Activated T-cell treated with anti-CD3 and anti-CD28 coated beads, Interleukin-2, amount 50 U/mL, for 72 hours (primary cell): Measurements from ENCODE around the gene TSC22D1. TPM values are rescaled to one million over a fixed set of nuclear protein-coding genes. Genes with fewer than 3 reads are reported as not detected.
A peak's percentile ranks its signal among the peaks of the same experiment; 100 is the strongest.
"Not testable (repeated sequence)": the region's sequence is repeated elsewhere in the genome, so short reads cannot be mapped to it uniquely, and the experiment has no call there.

Experiments used
- ATAC-seq, 2 donors: fragments of 150-1000 bp; cut with Tn5 transposase; replicated peaks in 1 of 2; 2 replicates each; pipeline ENCODE4 v1.10.0; 2021; ENCODE audit warnings: moderate library complexity in 2 of 2, mild to moderate bottlenecking in 1 of 2
- DNase-seq, 2 donors: peaks; one replicate each; pipeline ENCODE4 v3.0.0; 2021 to 2022; ENCODE audit warnings: mixed read lengths in 1 of 2
- H3K27ac Mint-ChIP-seq: one replicate; pipeline ENCODE4 v1.8.0; 2022; ENCODE audit warnings: mild to moderate bottlenecking, moderate library complexity, mixed read lengths
- H3K27me3 Mint-ChIP-seq: one replicate; pipeline ENCODE4 v1.8.0; 2022; ENCODE audit warnings: low read depth, mixed read lengths
- H3K36me3 Mint-ChIP-seq, 2 donors: one replicate each; pipeline ENCODE4 v1.8.0; 2022; ENCODE audit warnings: mixed read lengths in 2 of 2, mild to moderate bottlenecking in 1 of 2; ENCODE audit not compliant: insufficient read depth in 2 of 2
- H3K4me1 Mint-ChIP-seq: one replicate; pipeline ENCODE4 v1.8.0; 2022; ENCODE audit warnings: low read depth, mixed read lengths
- H3K4me3 Mint-ChIP-seq, 2 donors: one replicate each; pipeline ENCODE4 v1.8.0; 2022; ENCODE audit warnings: mild to moderate bottlenecking in 2 of 2, mixed read lengths in 2 of 2, moderate library complexity in 2 of 2
- H3K9me3 Mint-ChIP-seq, 2 donors: one replicate each; pipeline ENCODE4 v1.8.0; 2022; ENCODE audit warnings: mixed read lengths in 2 of 2
- total RNA-seq, 2 donors: library from RNA; stranded (reverse); gene quantifications; one replicate each; pipeline ENCODE4 v1.2.3, GENCODE V29; 2022

The TSC22D1 gene
- total RNA-seq, 2 donors from 2014 or later, result 11.8 to 20.3 TPM

GRCh38 chr13:44514278-44514677 lies 61.9 kb downstream of the TSC22D1 start:
- DNase-seq (no peak), ATAC-seq (peak in 1 of 2 donors; percentile 32)
- H3K36me3 Mint-ChIP-seq, result no peaks in the 10 kb centered on the region
- no peak overlapping the region for H3K27ac Mint-ChIP-seq
- no peaks in the 10 kb centered on the region for H3K9me3 Mint-ChIP-seq
- H3K27me3 Mint-ChIP-seq, result no peaks in the 10 kb centered on the region
- no peak overlapping the region for H3K4me3 Mint-ChIP-seq
- peaks cover 13% of the 10 kb centered on the region for H3K4me1 Mint-ChIP-seq

- not testable (repeated sequence) for H3K36me3 Mint-ChIP-seq, H3K27ac Mint-ChIP-seq, H3K4me3 Mint-ChIP-seq
Measured at GRCh38 chr13:44509853-44510252, 66.3 kb downstream of the TSC22D1 start.

GRCh38 chr13:44508562-44509077 lies 67.5 kb downstream of the TSC22D1 start:
- Mint-ChIP-seq H3K27me3 (no peaks in the 10 kb centered on the region), H3K36me3 (no peaks in the 10 kb centered on the region), H3K27ac (no peak overlapping the region), H3K4me1 (peaks cover 4% of the 10 kb centered on the region), H3K4me3 (no peak overlapping the region), H3K9me3 (no peaks in the 10 kb centered on the region)
- DNase-seq (no peak), ATAC-seq (no peak)

More at GRCh38 chr13:44509853-44510252, 66.3 kb downstream of the TSC22D1 start:
- not testable (repeated sequence) for H3K9me3 Mint-ChIP-seq, H3K27me3 Mint-ChIP-seq, ATAC-seq, DNase-seq
- H3K4me1 Mint-ChIP-seq, result peaks cover 13% of the 10 kb centered on the region

GRCh38 chr13:44507639-44508038 lies 68.5 kb downstream of the TSC22D1 start:
- H3K4me3 Mint-ChIP-seq, result no peak overlapping the region
- no peak overlapping the region for H3K27ac Mint-ChIP-seq
- H3K4me1 Mint-ChIP-seq, result no peaks in the 10 kb centered on the region
- no peaks in the 10 kb centered on the region for H3K9me3 Mint-ChIP-seq
- no peaks in the 10 kb centered on the region for H3K36me3 Mint-ChIP-seq
- no peak for ATAC-seq
- H3K27me3 Mint-ChIP-seq, result no peaks in the 10 kb centered on the region
- no peak for DNase-seq

- Mint-ChIP-seq H3K4me3 (no peak overlapping the region), H3K9me3 (no peaks in the 10 kb centered on the region), H3K27me3 (no peaks in the 10 kb centered on the region), H3K36me3 (no peaks in the 10 kb centered on the region), H3K4me1 (no peaks in the 10 kb centered on the region), H3K27ac (no peak overlapping the region)
- ATAC-seq (no peak), DNase-seq (no peak)
Measured at GRCh38 chr13:44506719-44507118, 69.4 kb downstream of the TSC22D1 start.

GRCh38 chr13:44506251-44506650 lies 69.9 kb downstream of the TSC22D1 start:
- ATAC-seq (no peak), DNase-seq (no peak)
- H3K27me3 Mint-ChIP-seq, result no peaks in the 10 kb centered on the region
- no peaks in the 10 kb centered on the region for H3K36me3 Mint-ChIP-seq
- H3K4me1 Mint-ChIP-seq, result no peaks in the 10 kb centered on the region
- H3K27ac Mint-ChIP-seq, result no peak overlapping the region
- no peak overlapping the region for H3K4me3 Mint-ChIP-seq
- no peaks in the 10 kb centered on the region for H3K9me3 Mint-ChIP-seq

GRCh38 chr13:44504116-44504515 lies 72.0 kb downstream of the TSC22D1 start:
- no peaks in the 10 kb centered on the region for H3K36me3 Mint-ChIP-seq

GRCh38 chr13:44498969-44499368 lies 77.2 kb downstream of the TSC22D1 start:
- no peak overlapping the region for H3K4me3 Mint-ChIP-seq
- peaks cover 7% of the 10 kb centered on the region for H3K4me1 Mint-ChIP-seq
- H3K9me3 Mint-ChIP-seq, result peaks cover 3 to 4% of the 10 kb centered on the region in 2 donors
- DNase-seq (no peak), ATAC-seq (no peak)
- no peak overlapping the region for H3K27ac Mint-ChIP-seq
- H3K27me3 Mint-ChIP-seq, result no peaks in the 10 kb centered on the region
- H3K36me3 Mint-ChIP-seq, result peaks cover 4 to 7% of the 10 kb centered on the region in 2 donors

More at GRCh38 chr13:44504116-44504515, 72.0 kb downstream of the TSC22D1 start:
- ATAC-seq (no peak), DNase-seq (no peak)
- H3K4me1 Mint-ChIP-seq, result no peaks in the 10 kb centered on the region
- no peak overlapping the region for H3K4me3 Mint-ChIP-seq
- H3K27me3 Mint-ChIP-seq, result no peaks in the 10 kb centered on the region
- no peaks in the 10 kb centered on the region for H3K9me3 Mint-ChIP-seq
- no peak overlapping the region for H3K27ac Mint-ChIP-seq

GRCh38 chr13:44498502-44498901 lies 77.6 kb downstream of the TSC22D1 start:
- Mint-ChIP-seq H3K4me3 (no peak overlapping the region), H3K4me1 (peaks cover 7% of the 10 kb centered on the region), H3K36me3 (peaks cover 4 to 7% of the 10 kb centered on the region in 2 donors), H3K9me3 (peaks cover 3 to 4% of the 10 kb centered on the region in 2 donors), H3K27me3 (no peaks in the 10 kb centered on the region), H3K27ac (no peak overlapping the region)
- DNase-seq, result no peak
- no peak for ATAC-seq

- Mint-ChIP-seq H3K9me3 (peaks cover 3 to 4% of the 10 kb centered on the region in 2 donors), H3K4me1 (peaks cover 7% of the 10 kb centered on the region), H3K27me3 (no peaks in the 10 kb centered on the region), H3K27ac (no peak overlapping the region), H3K4me3 (no peak overlapping the region), H3K36me3 (peaks cover 4 to 7% of the 10 kb centered on the region in 2 donors)
- no peak for ATAC-seq
- DNase-seq, result no peak
Measured at GRCh38 chr13:44497801-44498200, 78.3 kb downstream of the TSC22D1 start.

- Mint-ChIP-seq H3K27ac (no peak overlapping the region), H3K9me3 (peaks cover 3 to 4% of the 10 kb centered on the region in 2 donors), H3K4me1 (peaks cover 7% of the 10 kb centered on the region), H3K4me3 (no peak overlapping the region), H3K36me3 (peaks cover 4 to 7% of the 10 kb centered on the region in 2 donors), H3K27me3 (no peaks in the 10 kb centered on the region)
- no peak for DNase-seq
- ATAC-seq, result no peak
Measured at GRCh38 chr13:44493213-44493812, 82.8 kb downstream of the TSC22D1 start.

- Mint-ChIP-seq H3K27me3 (no peaks in the 10 kb centered on the region), H3K4me3 (no peak overlapping the region), H3K27ac (no peak overlapping the region), H3K9me3 (peaks cover 2% of the 10 kb centered on the region in 2 donors), H3K36me3 (peaks cover 1 to 5% of the 10 kb centered on the region in 2 donors), H3K4me1 (peaks cover 9% of the 10 kb centered on the region)
- DNase-seq (no peak), ATAC-seq (no peak)
Measured at GRCh38 chr13:44489751-44490150, 86.4 kb downstream of the TSC22D1 start.

- no peak for DNase-seq
- Mint-ChIP-seq H3K27me3 (no peaks in the 10 kb centered on the region), H3K9me3 (no peaks in the 10 kb centered on the region), H3K4me1 (peaks cover 16% of the 10 kb centered on the region), H3K4me3 (no peak overlapping the region), H3K27ac (no peak overlapping the region), H3K36me3 (no peaks in the 10 kb centered on the region)
- ATAC-seq, result no peak
Measured at GRCh38 chr13:44487989-44488388, 88.1 kb downstream of the TSC22D1 start.
